KMS-11 (cell line): ENCODE measurements around the gene SYT1.

Source experiments
- H2AFZ ChIP-seq: fragments of 200-600 bp; sonication (generic); 2 replicates; pipeline ENCODE4 v1.6.1; 2016; ENCODE audit warnings: antibody characterized with exemption, mixed run types, low read depth
- H3K27ac ChIP-seq: fragments of 200-600 bp; sonication (generic); 2 replicates; pipeline ENCODE4 v1.6.1; 2016; ENCODE audit warnings: mild to moderate bottlenecking, mixed run types
- H3K27me3 ChIP-seq: fragments of 200-600 bp; sonication (generic); 2 replicates; pipeline ENCODE4 v1.6.1; 2017; ENCODE audit warnings: mild to moderate bottlenecking, low read depth, mixed run types, moderate library complexity; ENCODE audit not compliant: insufficient read depth
- H3K36me3 ChIP-seq: fragments of 200-600 bp; sonication (generic); 2 replicates; pipeline ENCODE4 v1.6.1; 2017; ENCODE audit warnings: mild to moderate bottlenecking, mixed run types; ENCODE audit not compliant: insufficient read depth
- H3K4me1 ChIP-seq: fragments of 200-600 bp; sonication (generic); 2 replicates; pipeline ENCODE4 v1.6.1; 2016; ENCODE audit warnings: mild to moderate bottlenecking, low read depth, mixed run types; ENCODE audit not compliant: poor library complexity, severe bottlenecking
- H3K4me2 ChIP-seq: fragments of 200-600 bp; sonication (generic); 2 replicates; pipeline ENCODE4 v1.7.0; 2016; ENCODE audit warnings: mild to moderate bottlenecking, mixed run types
- H3K4me3 ChIP-seq: fragments of 200-600 bp; sonication (generic); IDR thresholded peaks from 2 replicates; pipeline ENCODE4 v1.6.1; 2017; ENCODE audit warnings: low read depth, low read length, mixed read lengths; ENCODE audit not compliant: insufficient read depth
- H3K79me2 ChIP-seq: fragments of 200-600 bp; sonication (generic); 2 replicates; pipeline ENCODE4 v1.6.1; 2016; ENCODE audit warnings: low read depth, mixed run types; ENCODE audit not compliant: insufficient read depth
- H3K9ac ChIP-seq: fragments of 200-600 bp; sonication (generic); 2 replicates; pipeline ENCODE4 v1.6.1; 2016; ENCODE audit warnings: mild to moderate bottlenecking, mixed run types
- H4K20me1 ChIP-seq: fragments of 200-600 bp; sonication (generic); 2 replicates; pipeline ENCODE4 v1.6.1; 2016; ENCODE audit warnings: mild to moderate bottlenecking, mixed run types; ENCODE audit not compliant: insufficient read depth
- CTCF ChIP-seq: fragments of 200-600 bp; sonication (generic); conservative IDR thresholded peaks from 2 replicates; pipeline ENCODE4 v1.6.1; 2017; ENCODE audit warnings: low read depth, mild to moderate bottlenecking, antibody characterized with exemption, low read length, moderate library complexity, mixed read lengths

SYT1 gene

DNA sequence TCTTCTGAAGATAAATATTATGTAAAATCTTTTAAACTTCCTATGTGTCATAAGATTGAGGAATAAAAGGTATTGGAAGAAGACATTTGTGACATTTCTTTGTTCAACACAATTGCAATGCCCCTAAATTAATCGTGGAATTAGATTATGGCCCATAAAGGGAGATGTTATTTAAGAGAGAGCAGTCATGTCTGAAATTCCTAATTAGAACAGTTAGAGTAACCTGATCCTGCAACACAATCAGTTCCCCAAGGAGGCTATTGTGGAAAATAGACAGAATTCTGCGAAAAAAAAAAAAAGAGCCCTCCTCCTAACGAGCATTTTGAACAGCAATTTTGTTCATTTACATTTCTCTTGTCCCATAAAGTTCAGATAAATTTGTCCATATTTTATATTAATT, 486.7 kb downstream of the SYT1 start:
- Histone ChIP-seq H3K4me2 (no peak overlapping the region), H3K79me2 (no peaks in the 10 kb centered on the region), H3K27me3 (no peaks in the 10 kb centered on the region), H3K4me1 (no peaks in the 10 kb centered on the region), H2AFZ (no peak overlapping the region), H4K20me1 (no peaks in the 10 kb centered on the region), H3K27ac (no peak overlapping the region), H3K9ac (no peak overlapping the region), H3K36me3 (no peaks in the 10 kb centered on the region), H3K4me3 (no peak overlapping the region)
- TF ChIP-seq CTCF = no peak

DNA sequence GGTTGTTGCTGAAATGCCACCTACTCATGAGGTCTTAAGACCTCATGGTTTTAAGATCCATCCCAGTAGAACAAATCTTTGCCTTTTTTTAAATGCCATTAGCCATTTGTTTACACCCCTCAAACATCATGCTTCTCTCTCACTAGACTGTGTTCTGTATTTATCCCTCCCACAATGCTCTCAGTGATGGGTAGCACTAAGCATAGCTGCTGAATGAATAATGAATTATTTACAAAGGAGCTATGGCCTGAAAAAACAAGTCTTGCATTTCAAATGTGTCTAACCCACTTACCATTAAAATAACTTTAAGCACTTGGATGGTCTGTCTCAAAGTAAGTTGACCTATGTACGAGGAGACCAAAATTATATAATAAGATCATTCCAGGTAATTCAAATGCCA, 491.6 kb downstream of the SYT1 start:
- H2AFZ ChIP-seq = no peak overlapping the region
- no peak overlapping the region for H3K9ac ChIP-seq
- H4K20me1 ChIP-seq = no peaks in the 10 kb centered on the region
- TF ChIP-seq CTCF = no peak
- H3K4me2 ChIP-seq = no peak overlapping the region
- no peaks in the 10 kb centered on the region for H3K79me2 ChIP-seq
- H3K27ac ChIP-seq = no peak overlapping the region
- peaks cover 12% of the 10 kb centered on the region for H3K4me1 ChIP-seq
- H3K27me3 ChIP-seq = no peaks in the 10 kb centered on the region
- H3K4me3 ChIP-seq = no peak overlapping the region
- no peaks in the 10 kb centered on the region for H3K36me3 ChIP-seq

GRCh38 chr12:79357048-79357447, 492.5 kb downstream of the SYT1 start:
- no peak overlapping the region for H3K4me3 ChIP-seq
- H3K36me3 ChIP-seq = no peaks in the 10 kb centered on the region
- no peaks in the 10 kb centered on the region for H3K79me2 ChIP-seq
- peaks cover 12% of the 10 kb centered on the region for H3K4me1 ChIP-seq
- no peak overlapping the region for H3K27ac ChIP-seq
- no peak overlapping the region for H2AFZ ChIP-seq
- no peak overlapping the region for H3K9ac ChIP-seq
- no peak for TF ChIP-seq CTCF
- no peak overlapping the region for H3K4me2 ChIP-seq
- no peaks in the 10 kb centered on the region for H3K27me3 ChIP-seq
- H4K20me1 ChIP-seq = no peaks in the 10 kb centered on the region

DNA sequence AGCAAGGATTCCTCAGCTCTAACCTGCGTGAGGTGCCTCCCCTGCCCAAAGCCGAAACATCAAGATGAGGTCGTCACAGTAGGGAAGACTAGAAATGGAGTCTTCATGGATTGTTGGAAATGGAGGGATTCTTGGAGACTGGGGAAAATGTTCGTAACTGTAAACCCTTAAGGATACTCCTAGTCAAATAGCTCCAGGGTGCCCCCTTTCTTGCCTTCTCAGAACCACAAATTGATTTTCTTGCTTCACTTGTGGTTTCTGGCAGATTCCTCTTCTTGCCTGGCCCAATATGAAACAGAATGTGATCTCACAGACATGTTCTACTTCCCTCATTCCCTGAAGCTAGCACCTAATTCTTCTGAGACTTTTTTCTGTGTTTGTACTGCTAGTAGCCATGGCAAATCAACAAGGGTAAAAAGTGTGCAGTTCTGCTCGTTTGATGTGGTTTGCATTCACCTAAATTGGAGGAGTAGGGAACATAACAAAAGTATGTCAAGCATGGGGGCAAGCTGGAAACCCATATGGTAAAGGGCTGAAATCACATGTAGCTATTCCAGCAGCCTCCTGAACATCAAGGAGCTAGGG, 494.2 kb downstream of the SYT1 start:
- no peaks in the 10 kb centered on the region for H3K27me3 ChIP-seq
- H3K27ac ChIP-seq = no peak overlapping the region
- no peak overlapping the region for H3K4me3 ChIP-seq
- TF ChIP-seq CTCF = peak; percentile 25; the same call in 1 of the 2 replicates
- no peak overlapping the region for H2AFZ ChIP-seq
- H3K4me2 ChIP-seq = 0 out of 2 replicates have a peak overlapping the region, but pooled peaks have one; percentile 13
- no peaks in the 10 kb centered on the region for H3K79me2 ChIP-seq
- peaks cover 12% of the 10 kb centered on the region for H3K4me1 ChIP-seq
- no peaks in the 10 kb centered on the region for H3K36me3 ChIP-seq
- H3K9ac ChIP-seq = no peak overlapping the region
- no peaks in the 10 kb centered on the region for H4K20me1 ChIP-seq
